Activated T-cell treated with anti-CD3 and anti-CD28 coated beads, Interleukin-2, amount 50 U/mL, for 48 hours (primary cell): ENCODE data around the gene GLIPR2.
A peak's percentile ranks its signal among the peaks of the same experiment; 100 is the strongest.
"Not testable (repeated sequence)": the region's sequence is repeated elsewhere in the genome, so short reads cannot be mapped to it uniquely, and the experiment has no call there.

Experiments used
- DNase-seq, 2 experiments: peaks; one replicate each; pipeline ENCODE4 v3.0.0-alpha.2; 2020

GLIPR2 gene

DNA sequence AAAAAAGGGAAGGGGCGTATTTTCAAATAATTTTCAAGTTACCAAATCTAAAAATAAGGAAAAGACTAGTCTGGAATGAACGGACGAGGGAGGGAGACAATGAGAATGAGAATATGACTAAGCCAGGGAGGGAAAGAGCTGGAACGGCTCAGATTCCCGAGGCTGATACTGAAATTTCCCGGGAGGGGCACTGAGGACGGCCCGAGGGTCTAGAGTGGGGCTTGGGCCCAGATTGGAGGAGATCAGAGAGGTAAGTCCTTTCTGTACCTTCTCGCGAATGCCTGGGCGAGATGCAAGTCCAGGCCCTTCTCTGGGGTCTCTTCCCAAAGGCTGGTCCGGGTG lies 29.3 kb downstream of the GLIPR2 start:
- DNase-seq = no peak

GRCh38 chr9:36166168-36166927 lies 29.8 kb downstream of the GLIPR2 start:
- DNase-seq = peak; percentile 91 to 93

GRCh38 chr9:36169166-36169565 lies 32.6 kb downstream of the GLIPR2 start, which contains the start of gene CCIN:
CCIN (plus strand) TSS chr9:36169388; CDS start chr9:36169503, 115 bp downstream.
- no peak for DNase-seq

DNA sequence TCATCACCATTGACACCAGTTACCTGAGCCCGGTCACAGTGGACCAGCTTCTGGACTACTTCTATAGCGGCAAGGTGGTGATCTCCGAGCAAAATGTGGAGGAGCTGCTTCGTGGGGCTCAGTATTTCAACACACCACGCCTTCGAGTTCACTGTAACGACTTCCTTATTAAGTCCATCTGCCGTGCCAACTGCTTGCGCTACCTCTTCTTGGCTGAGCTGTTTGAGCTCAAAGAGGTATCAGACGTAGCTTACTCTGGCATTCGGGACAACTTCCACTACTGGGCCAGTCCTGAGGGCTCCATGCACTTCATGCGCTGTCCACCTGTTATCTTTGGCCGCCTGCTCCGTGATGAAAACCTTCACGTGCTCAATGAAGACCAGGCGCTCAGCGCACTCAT lies 33.2 kb downstream of the GLIPR2 start:
- no peak for DNase-seq

- DNase-seq = no peak
Measured at GRCh38 chr9:36170531-36170930, 34.0 kb downstream of the GLIPR2 start.

DNA sequence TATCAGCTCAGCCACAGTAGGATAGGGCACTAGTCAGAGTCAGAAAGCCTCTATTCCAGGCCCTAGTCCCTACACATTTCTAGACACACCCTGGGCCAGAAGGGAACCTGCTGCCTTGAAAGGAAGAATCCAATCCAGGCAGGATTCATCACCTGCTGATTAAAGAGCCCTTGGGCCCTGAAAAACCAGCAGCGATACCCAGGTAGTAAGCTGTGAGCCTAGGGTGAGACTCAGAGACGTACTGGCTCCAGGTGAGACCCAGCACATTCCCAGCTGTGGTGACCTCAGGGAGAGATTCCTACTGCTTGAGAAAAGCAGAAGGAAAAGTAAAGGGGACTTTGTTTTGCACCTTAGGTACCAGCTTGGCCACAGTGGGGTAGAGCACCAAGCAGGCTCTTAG lies 37.3 kb downstream of the GLIPR2 start:
- no peak for DNase-seq

DNA sequence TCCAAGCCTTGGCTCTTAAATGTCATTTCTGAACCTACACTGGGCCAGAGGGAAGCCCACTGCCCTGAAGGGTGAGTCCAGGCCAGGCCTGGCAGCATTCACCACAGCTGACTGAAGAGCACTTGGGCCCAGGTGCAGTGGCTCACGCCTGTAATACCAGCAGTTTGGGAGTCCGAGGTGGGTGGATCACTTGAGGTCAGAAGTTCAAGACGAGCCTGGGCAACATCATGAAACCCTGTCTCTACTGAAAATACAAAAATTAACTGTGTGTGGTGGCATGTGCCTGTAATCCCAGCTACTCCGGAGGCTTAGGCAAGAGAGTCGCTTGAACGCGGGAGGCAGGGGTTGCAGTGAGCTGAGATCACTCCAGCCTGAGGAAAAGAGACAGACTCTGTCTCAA lies 37.7 kb downstream of the GLIPR2 start:
- DNase-seq = no peak

DNA sequence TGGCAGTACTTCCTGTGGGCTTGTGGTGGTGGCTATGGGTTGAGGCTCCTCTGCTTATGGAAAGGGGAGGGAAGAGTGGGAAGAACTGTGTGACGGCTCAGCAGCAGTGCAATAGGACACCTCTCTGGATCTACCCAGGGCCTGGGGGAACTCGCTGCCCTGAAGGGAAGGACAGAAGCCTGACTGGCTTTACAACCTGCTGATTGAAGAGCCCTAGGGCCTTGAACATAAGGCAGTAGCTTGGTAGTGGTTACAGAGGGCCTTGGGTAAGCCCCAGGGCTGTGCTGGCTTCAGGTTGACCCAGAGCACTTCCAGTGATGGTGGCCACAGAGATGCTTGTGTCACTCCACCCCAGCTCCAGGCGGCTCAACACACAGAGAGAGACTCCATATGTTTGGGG lies 38.2 kb downstream of the GLIPR2 start:
- DNase-seq = no peak

DNA sequence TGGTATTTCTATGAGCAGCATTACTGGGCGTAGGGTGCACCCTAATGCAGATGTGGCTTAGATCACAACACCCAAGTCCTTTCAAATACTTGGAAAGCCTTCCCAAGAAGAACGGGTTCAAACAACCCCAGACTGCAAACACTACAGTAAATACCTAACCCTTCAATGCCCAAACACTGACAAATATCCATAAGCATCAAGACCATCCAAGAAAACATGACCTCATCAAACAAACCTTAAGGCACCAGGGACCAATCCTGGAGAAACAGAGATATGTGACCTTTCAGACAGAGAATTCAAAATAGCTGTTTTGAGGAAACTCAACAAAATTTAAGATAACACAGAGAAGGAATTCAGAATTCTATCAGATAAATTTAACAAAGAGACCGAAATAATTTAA lies 38.7 kb downstream of the GLIPR2 start:
- DNase-seq = not testable (repeated sequence)

DNA sequence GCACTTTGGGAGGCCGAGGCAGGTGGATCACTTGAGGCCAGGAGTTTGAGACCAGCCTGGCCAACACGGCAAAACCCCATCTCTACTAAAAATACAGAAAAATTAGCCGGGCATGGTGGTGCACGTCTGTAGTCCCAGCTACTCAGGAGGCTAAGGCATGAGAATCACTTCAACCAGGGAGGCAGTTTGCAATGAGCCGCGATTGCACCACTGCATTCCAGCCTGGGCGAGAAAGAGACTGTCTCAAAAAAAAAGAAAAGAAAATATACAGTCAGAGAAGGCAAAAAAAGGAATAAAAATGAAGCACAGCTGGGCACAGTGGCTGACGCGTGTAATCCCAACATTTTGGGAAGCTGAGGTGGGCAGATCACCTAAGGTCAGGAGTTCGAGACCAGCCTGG lies 40.0 kb downstream of the GLIPR2 start:
- not testable (repeated sequence) for DNase-seq

DNA sequence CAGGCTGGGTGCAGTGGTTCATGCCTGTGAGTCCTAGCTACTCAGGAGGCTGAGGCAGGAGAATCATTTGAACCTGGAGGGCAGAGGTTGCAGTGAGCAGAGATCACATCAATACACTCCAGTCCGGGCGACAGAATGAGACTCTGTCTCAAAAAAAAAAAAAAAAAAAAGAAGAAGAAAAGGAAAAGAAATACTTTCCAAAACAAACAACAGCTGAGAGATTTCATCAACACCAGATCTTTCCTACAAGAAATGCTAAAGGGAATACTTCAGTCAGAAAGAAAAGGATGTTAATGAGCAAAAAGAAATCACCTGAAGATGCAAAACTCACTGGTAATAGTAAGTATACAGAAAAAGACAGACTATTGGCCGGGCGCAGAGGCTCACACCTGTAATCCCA lies 41.0 kb downstream of the GLIPR2 start:
- no peak for DNase-seq

DNA sequence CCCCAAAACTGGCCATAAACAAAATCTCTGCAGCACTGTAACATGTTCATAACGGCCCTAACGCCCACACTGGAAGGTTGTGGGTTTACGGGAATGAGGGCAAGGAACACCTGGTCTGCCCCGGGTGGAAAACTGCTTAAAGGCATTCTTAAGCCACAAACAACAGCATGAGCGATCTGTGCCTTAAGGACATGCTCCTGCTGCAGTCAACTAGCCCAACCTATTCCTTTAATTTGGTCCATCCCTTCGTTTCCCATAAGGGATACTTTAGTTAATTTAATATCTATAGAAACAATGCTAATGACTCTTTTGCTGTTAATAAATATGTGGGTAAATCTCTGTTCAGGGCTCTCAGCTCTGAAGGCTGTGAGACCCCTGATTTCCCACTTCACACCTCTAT lies 43.7 kb downstream of the GLIPR2 start:
- not testable (repeated sequence) for DNase-seq

DNA sequence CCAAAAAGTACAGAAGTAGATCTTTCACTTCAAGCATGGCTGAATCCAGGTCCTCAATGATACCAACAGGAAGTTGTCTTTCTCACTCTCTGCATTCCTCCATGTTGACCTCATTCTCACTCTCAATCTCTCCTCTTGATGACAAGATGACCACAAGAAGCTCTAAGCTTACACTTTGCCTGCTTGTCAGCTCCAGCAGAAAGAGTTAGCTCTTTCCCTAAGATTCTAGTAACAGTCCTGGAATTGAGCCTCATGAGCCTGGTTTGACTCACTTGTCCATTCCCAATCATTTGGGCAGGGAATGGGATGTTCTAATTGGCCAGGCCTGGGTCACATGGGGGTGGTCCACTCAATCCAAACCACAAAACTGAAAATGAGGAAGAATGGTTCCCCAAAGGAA lies 50.9 kb downstream of the GLIPR2 start:
- DNase-seq = no peak

GRCh38 chr9:36188212-36188611 lies 51.7 kb downstream of the GLIPR2 start:
- no peak for DNase-seq

DNA sequence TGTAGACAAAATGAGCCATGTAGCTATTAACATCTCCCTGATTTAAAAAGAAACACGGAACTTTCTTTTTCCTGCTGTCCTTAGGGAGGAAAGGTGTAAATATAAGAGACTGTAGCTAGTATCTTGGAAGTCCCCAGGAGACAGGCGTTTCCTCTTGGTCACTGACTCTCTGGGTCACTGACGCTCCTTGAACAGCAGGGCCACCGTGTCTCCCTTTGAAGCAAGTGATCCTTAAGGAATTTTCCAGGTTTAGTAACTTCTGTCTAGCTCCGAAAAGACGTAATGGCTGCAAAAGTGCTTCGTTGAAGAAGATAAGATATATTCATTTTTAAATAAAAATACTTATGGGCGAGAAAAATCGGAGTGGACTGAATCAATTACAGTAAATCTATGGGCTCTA lies 53.4 kb downstream of the GLIPR2 start:
- no peak for DNase-seq

DNA sequence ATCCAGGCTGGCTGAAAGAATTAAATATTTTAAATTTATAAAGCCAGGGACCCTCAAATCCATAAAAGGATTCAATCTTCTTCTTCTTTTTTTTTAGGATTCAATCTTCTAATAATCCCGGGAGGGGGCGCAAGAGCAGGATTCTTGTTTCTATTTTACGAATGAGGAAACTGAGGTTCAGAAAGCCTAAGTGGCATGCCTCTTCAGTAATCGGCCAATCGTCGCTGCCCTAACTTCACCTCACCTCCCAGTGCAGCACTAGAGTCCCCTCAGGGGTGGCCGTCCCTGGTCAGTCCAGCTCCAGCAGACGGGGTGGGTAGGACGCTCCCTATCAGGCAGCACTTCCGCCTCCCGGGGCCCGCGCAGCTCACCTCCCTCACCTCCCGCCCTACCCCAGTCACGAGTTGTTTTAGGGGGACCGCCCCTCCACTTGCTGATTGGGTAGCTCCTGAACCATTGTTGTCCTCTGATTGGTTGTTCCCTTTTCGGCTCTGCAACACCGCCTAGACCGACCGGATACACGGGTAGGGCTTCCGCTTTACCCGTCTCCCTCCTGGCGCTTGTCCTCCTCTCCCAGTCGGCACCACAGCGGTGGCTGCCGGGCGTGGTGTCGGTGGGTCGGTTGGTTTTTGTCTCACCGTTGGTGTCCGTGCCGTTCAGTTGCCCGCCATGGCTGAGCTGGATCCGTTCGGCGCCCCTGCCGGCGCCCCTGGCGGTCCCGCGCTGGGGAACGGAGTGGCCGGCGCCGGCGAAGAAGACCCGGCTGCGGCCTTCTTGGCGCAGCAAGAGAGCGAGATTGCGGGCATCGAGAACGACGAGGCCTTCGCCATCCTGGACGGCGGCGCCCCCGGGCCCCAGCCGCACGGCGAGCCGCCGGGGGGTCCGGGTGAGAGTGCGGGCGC lies 54.1 kb downstream of the GLIPR2 start, which contains the start of gene CLTA:
Gene CLTA, plus strand, starts transcription at position 534 of the 902 bp plus-strand sequence. Its CDS starts 136 bp downstream, at position 670.
- peak; percentile 94 to 95 for DNase-seq

GRCh38 chr9:36191290-36191645 lies 54.7 kb downstream of the GLIPR2 start:
- peak; percentile 63 to 64 for DNase-seq

DNA sequence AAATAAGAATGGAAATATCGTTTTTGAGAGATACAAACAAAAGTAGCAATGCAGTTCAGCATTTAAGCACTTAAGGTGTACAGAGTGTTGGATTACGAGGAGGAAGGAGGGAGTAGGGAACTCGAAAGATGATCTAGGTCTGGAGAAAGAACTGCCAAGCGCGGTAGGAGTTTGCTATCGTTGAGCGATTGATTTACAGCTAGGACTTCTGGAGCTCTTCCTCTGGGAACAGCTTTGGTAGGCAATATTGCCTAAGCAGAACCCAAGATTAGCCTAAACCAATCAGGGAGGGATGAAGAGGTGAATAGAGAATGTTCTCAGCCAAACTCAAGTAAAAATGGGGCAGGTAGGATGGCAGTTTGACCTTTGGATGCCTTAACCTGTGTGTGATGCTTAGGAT lies 55.2 kb downstream of the GLIPR2 start:
- DNase-seq = no peak

DNA sequence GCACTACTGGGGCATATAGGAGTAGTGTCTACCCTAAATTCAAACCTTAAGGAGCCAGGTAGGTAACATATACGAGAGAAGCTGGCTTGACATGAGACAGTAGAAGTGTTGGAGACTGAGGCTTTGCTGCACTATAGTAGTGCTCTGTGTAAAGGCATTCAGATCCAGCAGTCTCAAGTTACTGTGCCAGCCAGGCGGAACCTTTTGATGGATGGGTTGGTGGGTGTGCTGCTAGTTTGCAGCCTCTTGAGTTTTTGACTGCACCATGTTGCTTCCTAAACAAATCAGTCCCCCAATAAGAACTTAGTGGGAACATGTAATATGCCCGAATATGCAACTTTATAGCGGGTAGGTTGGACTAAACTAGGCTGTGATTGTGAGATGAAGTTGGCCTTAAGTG lies 55.7 kb downstream of the GLIPR2 start:
- no peak for DNase-seq

DNA sequence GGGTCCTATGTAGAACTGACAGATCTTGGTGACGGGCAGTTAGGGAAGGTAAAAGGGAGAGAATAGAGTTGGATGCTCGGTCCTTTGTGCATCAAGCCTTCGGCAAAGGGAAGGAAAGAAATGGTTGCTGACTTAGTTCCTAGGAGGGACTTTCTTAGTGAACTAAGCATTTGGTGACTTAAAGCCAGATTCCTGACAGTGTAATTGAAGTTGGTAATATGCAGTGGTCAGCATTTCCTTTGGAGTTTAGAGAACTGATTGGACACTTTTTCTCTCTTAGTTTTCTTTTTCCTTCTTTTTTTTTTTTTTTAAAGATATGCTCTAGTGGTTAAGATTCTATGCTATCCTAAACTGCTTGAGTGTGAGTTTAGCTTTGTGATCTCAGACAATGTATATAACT lies 56.5 kb downstream of the GLIPR2 start:
- no peak for DNase-seq

- no peak for DNase-seq
Measured at GRCh38 chr9:36194326-36195000, 57.9 kb downstream of the GLIPR2 start.

- no peak for DNase-seq
Measured at GRCh38 chr9:36204906-36205547, 68.5 kb downstream of the GLIPR2 start.

DNA sequence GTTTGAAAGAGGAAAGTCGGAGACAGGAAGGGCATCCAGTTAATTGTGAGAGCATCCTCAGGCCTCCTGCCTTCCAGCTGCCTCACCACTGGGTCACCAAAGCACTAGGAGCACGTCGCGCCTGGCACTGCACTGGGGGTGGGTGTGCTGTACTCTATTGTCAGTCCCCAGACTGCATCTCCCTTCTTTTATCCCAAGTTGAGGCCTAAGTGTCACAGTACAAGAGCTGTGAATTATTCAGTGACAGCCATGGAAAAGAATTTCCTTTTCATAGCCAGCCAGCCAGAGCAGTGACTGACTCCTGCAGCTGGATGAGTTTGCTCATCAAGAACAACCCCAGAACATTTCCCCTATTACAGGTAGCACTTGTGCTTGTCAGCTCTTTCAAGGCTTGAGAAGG lies 70.5 kb downstream of the GLIPR2 start:
- DNase-seq = no peak
